Stimulated activated CD4-positive, alpha-beta T cell treated with anti-CD3 and anti-CD28 coated beads, Interleukin-4, amount 100 ng/mL, for 1 hour (primary cell): ENCODE data around the gene ARHGEF33.
"Not testable (repeated sequence)": the region's sequence is repeated elsewhere in the genome, so short reads cannot be mapped to it uniquely, and the experiment has no call there.

Experiments used
- DNase-seq: peaks from one replicate; pipeline ENCODE4 v3.0.0-alpha.2; 2020

The ARHGEF33 gene

GRCh38 chr2:38912619-38913018 lies 22.9 kb downstream of the ARHGEF33 start:
- DNase-seq: no peak

- DNase-seq: no peak
These were observed 32.7 kb downstream of the ARHGEF33 start for GRCh38 chr2:38922389-38922788.

- DNase-seq: no peak
These were observed 33.2 kb downstream of the ARHGEF33 start for GRCh38 chr2:38922902-38923301.

GRCh38 chr2:38925982-38926381 lies 36.3 kb downstream of the ARHGEF33 start:
- DNase-seq: no peak

- no peak for DNase-seq
These were observed 40.9 kb downstream of the ARHGEF33 start for GRCh38 chr2:38930600-38930999.

- no peak for DNase-seq
These were observed 42.9 kb downstream of the ARHGEF33 start for GRCh38 chr2:38932586-38932985.

- no peak for DNase-seq
These were observed 44.0 kb downstream of the ARHGEF33 start for GRCh38 chr2:38933653-38934052.

- DNase-seq: no peak
These were observed 45.1 kb downstream of the ARHGEF33 start for GRCh38 chr2:38934742-38935141.

GRCh38 chr2:38935568-38936172 lies 46.0 kb downstream of the ARHGEF33 start:
- no peak for DNase-seq

- not testable (repeated sequence) for DNase-seq
These were observed 46.8 kb downstream of the ARHGEF33 start for GRCh38 chr2:38936516-38936915.

GRCh38 chr2:38937548-38937947 lies 47.9 kb downstream of the ARHGEF33 start:
- DNase-seq: no peak

- no peak for DNase-seq
These were observed 51.1 kb downstream of the ARHGEF33 start for GRCh38 chr2:38940746-38941145.

GRCh38 chr2:38943784-38944183 lies 54.1 kb downstream of the ARHGEF33 start:
- no peak for DNase-seq

GRCh38 chr2:38945372-38945771 lies 55.7 kb downstream of the ARHGEF33 start:
- DNase-seq: no peak

GRCh38 chr2:38945911-38946310 lies 56.2 kb downstream of the ARHGEF33 start:
- DNase-seq: no peak

- peak; percentile 61 for DNase-seq
These were observed 57.9 kb downstream of the ARHGEF33 start for GRCh38 chr2:38947241-38948239.

- DNase-seq: no peak
These were observed 58.8 kb downstream of the ARHGEF33 start for GRCh38 chr2:38948387-38948882.

- no peak for DNase-seq
These were observed 59.3 kb downstream of the ARHGEF33 start for GRCh38 chr2:38948995-38949394.

GRCh38 chr2:38951766-38952165 lies 62.1 kb downstream of the ARHGEF33 start:
- DNase-seq: no peak

GRCh38 chr2:38957972-38958371 lies 68.3 kb downstream of the ARHGEF33 start:
- DNase-seq: no peak

- DNase-seq: no peak
These were observed 69.8 kb downstream of the ARHGEF33 start for GRCh38 chr2:38959466-38959865.

GRCh38 chr2:38959938-38960608 lies 70.4 kb downstream of the ARHGEF33 start:
- DNase-seq: peak; percentile 73

GRCh38 chr2:38960609-38961320 lies 71.1 kb downstream of the ARHGEF33 start:
- DNase-seq: no peak
